CD14-positive monocyte (primary cell): ENCODE data around the gene HCRTR2. TPM values are rescaled to one million over a fixed set of nuclear protein-coding genes. Genes with fewer than 3 reads are reported as not detected.

Experiments used
- DNase-seq, 3 donors: peaks; one replicate each; pipeline ENCODE4 v3.0.0-alpha.2; 2011 to 2022
- H2AFZ ChIP-seq: 2 replicates; pipeline ENCODE4 v1.6.0; 2012; ENCODE audit warnings: mild to moderate bottlenecking, low read depth, low read length, inconsistent platforms; ENCODE audit not compliant: insufficient read depth, poor library complexity, severe bottlenecking
- H3K27ac ChIP-seq, 2 donors: 1 replicate in 1 of 2; 2 replicates in 1 of 2; pipeline ENCODE4 v1.5.1; 2012 to 2013; ENCODE audit warnings: low read length in 2 of 2, control low read depth in 1 of 2, inconsistent platforms in 1 of 2, low read depth in 1 of 2, mild to moderate bottlenecking in 1 of 2
- H3K27me3 ChIP-seq, 2 donors: one replicate each; pipeline versions ENCODE4 v1.6.0 to v1.6.1; 2011 to 2013; ENCODE audit warnings: low read length in 2 of 2; ENCODE audit not compliant: control insufficient read depth in 2 of 2, insufficient read depth in 2 of 2
- H3K36me3 ChIP-seq, 2 donors: replicated peaks in 1 of 2; 1 replicate in 1 of 2; 2 replicates in 1 of 2; pipeline versions ENCODE4 v1.5.1 to v1.6.1; 2012 to 2013; ENCODE audit warnings: low read length in 2 of 2, control low read depth in 1 of 2, inconsistent platforms in 1 of 2, mild to moderate bottlenecking in 1 of 2; ENCODE audit not compliant: insufficient read depth in 2 of 2, control insufficient read depth in 1 of 2
- H3K4me1 ChIP-seq, 2 donors: 1 replicate in 1 of 2; 2 replicates in 1 of 2; pipeline versions ENCODE4 v1.5.1 to v1.6.1; 2012 to 2013; ENCODE audit warnings: low read length in 2 of 2, control low read depth in 1 of 2, inconsistent platforms in 1 of 2, mild to moderate bottlenecking in 1 of 2, moderate library complexity in 1 of 2; ENCODE audit not compliant: insufficient read depth in 2 of 2, control insufficient read depth in 1 of 2
- H3K4me2 ChIP-seq: replicated peaks from 2 replicates; pipeline ENCODE3; 2012; ENCODE audit warnings: low read length, moderate library complexity, mild to moderate bottlenecking; ENCODE audit not compliant: poor library complexity, severe bottlenecking; ENCODE audit errors: extremely low read depth
- H3K4me3 ChIP-seq, 3 experiments: fragments of 200-600 bp in 1 of 3; sonication (generic) in 1 of 3; replicated peaks in 1 of 3; 1 replicate in 2 of 3; 2 replicates in 1 of 3; pipeline ENCODE4 v1.5.1; 2011 to 2013; ENCODE audit warnings: low read length in 3 of 3, mild to moderate bottlenecking in 3 of 3, control low read depth in 2 of 3, low read depth in 2 of 3, inconsistent platforms in 1 of 3, moderate library complexity in 1 of 3
- H3K79me2 ChIP-seq: 2 replicates; pipeline ENCODE4 v1.6.0; 2012; ENCODE audit warnings: mild to moderate bottlenecking, control low read depth, inconsistent platforms, low read length, moderate library complexity; ENCODE audit not compliant: insufficient read depth
- H3K9ac ChIP-seq: 2 replicates; pipeline ENCODE4 v1.6.0; 2017; ENCODE audit warnings: low read length, mild to moderate bottlenecking; ENCODE audit not compliant: insufficient read depth, poor library complexity, severe bottlenecking
- H3K9me3 ChIP-seq, 2 donors: replicated peaks in 1 of 2; 1 replicate in 1 of 2; 2 replicates in 1 of 2; pipeline versions ENCODE4 v1.5.1 to v1.6.1; 2012 to 2013; ENCODE audit warnings: low read length in 2 of 2, control low read depth in 1 of 2; ENCODE audit not compliant: control insufficient read depth in 1 of 2, insufficient read depth in 1 of 2
- H4K20me1 ChIP-seq: 2 replicates; pipeline ENCODE4 v1.6.0; 2012; ENCODE audit warnings: mild to moderate bottlenecking, low read length, control low read depth, moderate library complexity; ENCODE audit not compliant: insufficient read depth
- H3K27ac Mint-ChIP-seq, 7 donors: one replicate each; pipeline ENCODE4 v1.8.0; 2020; ENCODE audit warnings: mild to moderate bottlenecking in 7 of 7, mixed read lengths in 7 of 7, moderate library complexity in 6 of 7, inconsistent platforms in 2 of 7
- H3K27me3 Mint-ChIP-seq, 3 donors: one replicate each; pipeline ENCODE4 v1.8.0; 2021 to 2022; ENCODE audit warnings: low read depth in 3 of 3, mild to moderate bottlenecking in 3 of 3, mixed read lengths in 3 of 3, moderate library complexity in 3 of 3, inconsistent platforms in 1 of 3
- H3K36me3 Mint-ChIP-seq, 2 donors: one replicate each; pipeline ENCODE4 v1.8.0; 2020; ENCODE audit warnings: mixed read lengths in 2 of 2, inconsistent platforms in 1 of 2, mild to moderate bottlenecking in 1 of 2
- H3K4me1 Mint-ChIP-seq: one replicate; pipeline ENCODE4 v1.8.0; 2020; ENCODE audit warnings: mild to moderate bottlenecking, mixed read lengths
- H3K4me3 Mint-ChIP-seq, 2 donors: one replicate each; pipeline ENCODE4 v1.8.0; 2020; ENCODE audit warnings: mild to moderate bottlenecking in 2 of 2, mixed read lengths in 2 of 2, moderate library complexity in 1 of 2
- H3K9me3 Mint-ChIP-seq, 7 donors: one replicate each; pipeline ENCODE4 v1.8.0; 2020 to 2022; ENCODE audit warnings: mixed read lengths in 7 of 7, mild to moderate bottlenecking in 6 of 7, moderate library complexity in 6 of 7, inconsistent platforms in 2 of 7
- WGBS: methylation state at CpG from one replicate; pipeline ENCODE4 v1.1.5; 2013; ENCODE audit warnings: missing lambda C conversion rate; ENCODE audit not compliant: insufficient coverage; 5-methylcytosine and 5-hydroxymethylcytosine counted together
- intact Hi-C, 2 donors: fragments of 100-400 bp; cut with micrococcal nuclease; formaldehyde crosslinking; loops; one replicate each; pipeline versions ENCODE4 v1.15.0 to v1.15.1; 2023
- polyA plus RNA-seq, 3 donors: library from polyadenylated mRNA; depleted of rRNA in 1 of 3; unstranded in 2 of 3; stranded (reverse) in 1 of 3; fragments of 300-500 nt in 2 of 3; fragments of >200 nt in 1 of 3; fragmentation: Illumina TruSeq in 2 of 3; gene quantifications; 1 replicate in 2 of 3; 2 replicates in 1 of 3; pipeline ENCODE4 v1.2.3, GENCODE V29; 2012 to 2021
- TF ChIP-seq, protein P1 (sequence below): fragments of 200-600 bp; IDR thresholded peaks from one replicate; pipeline ENCODE4 v1.8.0; 2022; ENCODE audit warnings: antibody characterized with exemption, mild to moderate bottlenecking

HCRTR2 gene
- polyA plus RNA-seq, 3 donors, result not detected

DNA sequence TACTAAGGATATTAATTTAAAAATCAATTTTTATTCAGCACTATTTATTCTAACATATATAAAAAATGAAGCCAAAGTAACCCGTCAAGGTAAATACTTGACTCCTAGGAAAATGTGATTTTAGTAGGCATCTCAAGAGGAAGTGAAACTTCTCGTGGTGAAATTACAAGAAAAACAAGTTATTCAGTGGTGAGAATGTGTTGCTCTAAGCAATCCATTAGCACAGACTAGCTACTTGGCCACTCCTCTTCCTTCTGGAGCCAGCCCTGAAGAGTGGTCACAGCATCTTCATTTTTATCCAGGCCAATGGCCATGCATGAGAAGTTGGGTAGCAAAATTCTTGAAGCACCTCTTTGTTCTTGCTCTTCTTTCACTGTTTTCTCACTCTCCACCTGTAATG, 112.5 kb downstream of the HCRTR2 start:
- H3K4me3 ChIP-seq, result no peak overlapping the region
- no peaks in the 10 kb centered on the region for H3K79me2 ChIP-seq
- DNase-seq, result no peak
- intact Hi-C loops, result no loop called here
- no peak overlapping the region for H3K27ac ChIP-seq
- no CpG with 5 or more reads among the region's 2 CpGs for WGBS
- Mint-ChIP-seq H3K9me3 (no peaks in the 10 kb centered on the region), H3K4me1 (peaks cover 2% of the 10 kb centered on the region), H3K36me3 (no peaks in the 10 kb centered on the region), H3K4me3 (no peak overlapping the region), H3K27ac (no peak overlapping the region), H3K27me3 (peaks cover 0 to 2% (median 1%) of the 10 kb centered on the region in 3 donors)
- no peaks in the 10 kb centered on the region for H3K9me3 ChIP-seq
- no peak overlapping the region for H3K4me2 ChIP-seq
- H3K36me3 ChIP-seq, result no peaks in the 10 kb centered on the region
- no peaks in the 10 kb centered on the region for H4K20me1 ChIP-seq
- no peaks in the 10 kb centered on the region for H3K27me3 ChIP-seq
- no peak overlapping the region for H3K9ac ChIP-seq
- H2AFZ ChIP-seq, result no peak overlapping the region
- no peaks in the 10 kb centered on the region for H3K4me1 ChIP-seq
- TF ChIP-seq, protein P1, sequence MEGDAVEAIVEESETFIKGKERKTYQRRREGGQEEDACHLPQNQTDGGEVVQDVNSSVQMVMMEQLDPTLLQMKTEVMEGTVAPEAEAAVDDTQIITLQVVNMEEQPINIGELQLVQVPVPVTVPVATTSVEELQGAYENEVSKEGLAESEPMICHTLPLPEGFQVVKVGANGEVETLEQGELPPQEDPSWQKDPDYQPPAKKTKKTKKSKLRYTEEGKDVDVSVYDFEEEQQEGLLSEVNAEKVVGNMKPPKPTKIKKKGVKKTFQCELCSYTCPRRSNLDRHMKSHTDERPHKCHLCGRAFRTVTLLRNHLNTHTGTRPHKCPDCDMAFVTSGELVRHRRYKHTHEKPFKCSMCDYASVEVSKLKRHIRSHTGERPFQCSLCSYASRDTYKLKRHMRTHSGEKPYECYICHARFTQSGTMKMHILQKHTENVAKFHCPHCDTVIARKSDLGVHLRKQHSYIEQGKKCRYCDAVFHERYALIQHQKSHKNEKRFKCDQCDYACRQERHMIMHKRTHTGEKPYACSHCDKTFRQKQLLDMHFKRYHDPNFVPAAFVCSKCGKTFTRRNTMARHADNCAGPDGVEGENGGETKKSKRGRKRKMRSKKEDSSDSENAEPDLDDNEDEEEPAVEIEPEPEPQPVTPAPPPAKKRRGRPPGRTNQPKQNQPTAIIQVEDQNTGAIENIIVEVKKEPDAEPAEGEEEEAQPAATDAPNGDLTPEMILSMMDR, result no peak

DNA sequence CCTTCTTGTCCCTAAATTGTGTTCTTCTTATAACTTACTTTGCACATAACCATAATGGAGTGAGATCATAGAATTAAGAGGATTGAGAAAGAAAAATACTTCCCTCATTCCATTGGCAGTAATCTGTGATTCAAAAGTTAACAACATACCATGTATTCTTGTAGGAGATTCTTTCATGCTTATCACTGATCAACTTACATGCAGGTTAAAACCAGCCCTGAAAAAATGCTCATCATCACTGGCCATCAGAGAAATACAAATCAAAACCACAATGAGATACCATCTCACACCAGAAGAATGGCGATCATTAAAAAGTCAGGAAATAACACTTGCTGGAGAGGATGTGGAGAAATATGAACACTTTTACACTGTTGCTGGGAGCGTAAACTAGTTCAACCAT, 116.4 kb downstream of the HCRTR2 start:
- peaks cover 0 to 2% (median 0%) of the 10 kb centered on the region in 7 donors for H3K9me3 Mint-ChIP-seq
- WGBS, result 43% methylated on average over 1 of the region's 2 CpGs

More for the DNA sequence above, 116.4 kb downstream of the HCRTR2 start:
- no peak overlapping the region for H3K27ac ChIP-seq
- peaks cover 0 to 2% (median 1%) of the 10 kb centered on the region in 3 donors for H3K27me3 Mint-ChIP-seq
- H3K36me3 ChIP-seq, result no peaks in the 10 kb centered on the region
- no peak overlapping the region for H3K4me2 ChIP-seq
- H3K36me3 Mint-ChIP-seq, result no peaks in the 10 kb centered on the region
- no peaks in the 10 kb centered on the region for H3K27me3 ChIP-seq
- no peak for DNase-seq
- H3K4me3 ChIP-seq, result no peak overlapping the region
- no peaks in the 10 kb centered on the region for H3K4me1 ChIP-seq
- H3K9me3 ChIP-seq, result no peaks in the 10 kb centered on the region
- no peaks in the 10 kb centered on the region for H4K20me1 ChIP-seq
- no peaks in the 10 kb centered on the region for H3K79me2 ChIP-seq
- H2AFZ ChIP-seq, result no peak overlapping the region
- TF ChIP-seq, protein P1, result no peak
- H3K4me3 Mint-ChIP-seq, result no peak overlapping the region
- no peak overlapping the region for H3K9ac ChIP-seq
- intact Hi-C loops, result no loop called here
- H3K4me1 Mint-ChIP-seq, result peaks cover 2% of the 10 kb centered on the region
- no peak overlapping the region for H3K27ac Mint-ChIP-seq
